EH (cell line): ENCODE measurements around the gene SLC24A3.
A peak's percentile ranks its signal among the peaks of the same experiment; 100 is the strongest.

Source experiments
- DNase-seq: peaks from one replicate; pipeline ENCODE4 v3.0.0-alpha.2; 2015; ENCODE audit warnings: low read depth

Gene SLC24A3

GRCh38 chr20:19457611-19458010 is 245.2 kb downstream of the SLC24A3 start:
- DNase-seq: peak; percentile 55

DNA sequence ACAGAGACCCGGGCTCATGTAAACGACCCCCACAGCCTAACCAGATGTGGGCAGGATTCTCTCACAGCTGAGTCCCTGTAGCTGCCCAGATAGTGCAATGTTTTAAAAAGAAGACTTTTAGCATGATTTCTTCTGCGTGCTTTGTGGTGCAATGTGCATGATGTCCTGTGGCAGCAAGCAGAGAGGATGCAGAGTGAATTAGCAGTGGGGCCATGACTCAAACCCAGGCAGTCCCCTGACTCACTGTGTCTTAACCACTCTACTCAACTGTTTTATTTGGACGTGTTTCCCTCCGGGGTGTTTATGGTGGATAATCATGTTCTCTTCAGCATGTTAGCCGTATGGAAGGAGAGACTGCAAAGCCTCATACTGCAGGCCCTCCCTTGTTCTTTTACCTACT is 247.9 kb downstream of the SLC24A3 start:
- DNase-seq: peak; percentile 87

- no peak for DNase-seq
Observed at GRCh38 chr20:19462491-19462890, 250.0 kb downstream of the SLC24A3 start.

DNA sequence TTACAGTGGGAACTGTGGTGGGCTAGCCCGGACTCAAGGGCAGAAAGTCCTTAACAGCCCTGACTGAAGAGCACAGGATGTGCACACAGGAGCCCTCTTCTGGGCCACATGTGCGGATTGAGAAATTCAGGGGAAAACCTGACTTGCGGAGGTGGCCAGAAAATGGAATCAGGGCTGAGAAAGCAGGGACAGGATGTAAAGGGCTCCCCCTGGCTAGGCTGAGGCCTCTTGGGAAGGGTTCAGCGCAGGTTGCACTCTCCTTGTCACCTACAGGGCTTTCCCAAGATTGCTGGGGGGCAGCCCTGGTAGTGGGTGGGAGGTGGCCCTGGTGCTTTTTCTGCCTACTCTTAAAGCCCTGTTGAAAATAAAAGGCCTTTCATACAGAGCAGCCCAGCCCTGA is 251.2 kb downstream of the SLC24A3 start:
- no peak for DNase-seq

DNA sequence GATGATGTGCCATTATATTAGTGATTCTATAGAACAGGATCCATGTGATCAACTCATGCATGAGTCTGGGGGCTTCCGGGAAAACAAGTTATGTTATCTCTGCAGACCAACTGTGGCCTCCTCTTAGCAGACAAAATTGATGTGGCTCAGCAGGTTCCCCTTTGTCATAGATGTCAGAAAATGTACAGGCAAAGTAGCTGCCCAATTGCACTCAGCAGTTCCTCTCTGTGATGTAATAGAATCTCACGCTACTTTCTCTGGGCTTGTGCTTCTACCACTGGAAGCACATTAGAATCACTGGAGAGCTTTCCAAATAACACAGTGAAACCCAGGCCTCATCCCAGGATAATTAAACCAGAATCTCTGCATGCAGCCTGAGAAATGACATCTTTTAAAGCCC is 253.1 kb downstream of the SLC24A3 start:
- DNase-seq: no peak

DNA sequence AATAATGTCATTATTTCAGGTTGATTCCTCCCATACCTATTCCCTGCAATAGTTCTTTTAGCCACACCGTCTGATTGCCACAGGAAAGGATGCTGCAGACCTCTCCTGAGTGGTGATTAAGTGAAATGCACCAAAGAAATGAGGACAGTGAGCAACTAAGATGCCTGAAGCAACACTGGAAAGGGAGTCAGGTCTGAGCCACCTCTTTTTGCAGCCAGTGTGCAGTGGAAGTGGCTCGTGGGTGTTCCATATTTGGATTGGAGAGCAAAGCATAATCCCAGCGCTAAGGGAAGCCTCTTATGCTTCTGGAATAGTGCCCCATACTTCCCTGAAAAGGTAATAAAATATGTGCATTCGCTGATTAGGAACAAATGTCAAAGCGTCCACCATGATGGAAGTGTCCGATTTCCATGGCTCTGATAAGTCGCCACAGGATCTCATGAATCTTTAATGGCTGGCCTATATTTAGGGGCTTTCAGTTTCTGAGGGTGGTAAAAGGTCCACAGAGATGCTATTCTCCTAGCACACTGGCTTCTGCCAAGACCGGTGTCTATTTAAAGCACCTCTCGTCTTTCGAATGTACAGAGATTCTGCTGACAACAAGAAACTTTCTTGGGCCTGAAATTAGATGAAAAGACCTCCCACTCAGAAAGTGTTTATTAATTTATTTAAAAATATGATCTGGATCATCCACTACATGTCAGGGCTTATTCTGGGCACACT is 253.9 kb downstream of the SLC24A3 start:
- no peak for DNase-seq

- no peak for DNase-seq
Observed at GRCh38 chr20:19473216-19473921, 260.9 kb downstream of the SLC24A3 start.

DNA sequence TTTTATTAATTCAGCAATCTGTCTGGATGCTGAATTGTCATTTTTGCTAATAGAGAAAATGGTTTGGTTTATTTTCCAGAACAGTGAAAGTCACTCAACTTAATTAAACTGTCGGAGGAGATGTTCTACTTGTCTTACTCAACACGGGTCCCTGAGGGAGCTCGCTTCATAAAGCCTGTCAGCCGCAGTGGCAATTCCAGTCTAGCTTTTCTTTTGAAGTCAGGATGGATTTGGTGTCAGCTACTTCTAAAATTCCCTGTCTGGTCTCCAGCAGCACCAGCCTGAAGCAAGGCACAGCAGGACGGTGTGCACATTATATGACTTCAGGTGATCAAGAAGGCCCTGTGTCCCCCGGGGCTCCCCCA is 261.5 kb downstream of the SLC24A3 start:
- no peak for DNase-seq

- DNase-seq: no peak
Observed at GRCh38 chr20:19478320-19478895, 266.0 kb downstream of the SLC24A3 start.

GRCh38 chr20:19482726-19483125 is 270.3 kb downstream of the SLC24A3 start:
- no peak for DNase-seq

GRCh38 chr20:19483309-19483708 is 270.9 kb downstream of the SLC24A3 start:
- no peak for DNase-seq

DNA sequence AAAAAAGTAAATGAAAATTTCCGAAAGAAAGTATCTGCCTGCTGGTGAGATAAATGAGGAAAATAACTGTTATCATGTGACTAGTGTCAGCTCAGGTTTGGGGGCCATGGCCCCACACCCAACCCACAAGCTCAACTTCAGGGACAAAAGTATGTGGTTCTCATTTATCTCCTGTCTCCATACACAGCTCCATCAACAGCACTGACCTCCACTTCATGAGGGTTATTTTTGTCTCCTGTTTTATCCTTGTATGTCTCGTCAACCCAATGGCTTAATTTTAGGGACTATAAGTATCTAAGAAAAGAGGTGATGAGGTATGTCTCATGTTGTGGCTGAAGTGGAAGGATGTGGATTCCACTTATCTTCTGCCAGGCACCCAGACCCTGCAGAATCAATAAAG is 274.0 kb downstream of the SLC24A3 start:
- DNase-seq: no peak

DNA sequence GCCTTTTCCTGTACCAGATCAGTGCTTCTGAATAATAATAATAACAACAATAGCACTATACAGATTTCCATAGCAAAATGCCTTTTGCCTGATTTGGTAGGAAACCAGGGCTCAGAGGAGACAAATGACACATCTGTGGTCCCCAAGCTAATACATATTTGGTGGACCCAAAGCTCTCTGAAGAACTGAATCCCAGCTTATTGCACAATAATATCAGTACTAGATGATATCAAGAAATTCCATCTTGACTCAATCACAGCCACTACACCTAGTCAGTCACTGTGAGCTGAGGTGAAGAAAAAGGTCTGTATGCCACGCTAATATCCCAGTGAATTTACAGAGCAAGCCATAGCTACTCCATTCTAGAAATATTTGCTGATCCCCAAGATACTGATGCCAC is 275.0 kb downstream of the SLC24A3 start:
- no peak for DNase-seq

GRCh38 chr20:19491241-19491640 is 278.8 kb downstream of the SLC24A3 start:
- DNase-seq: no peak

GRCh38 chr20:19492116-19492515 is 279.7 kb downstream of the SLC24A3 start:
- peak; percentile 50 for DNase-seq

- DNase-seq: no peak
Observed at GRCh38 chr20:19492687-19493336, 280.4 kb downstream of the SLC24A3 start.

DNA sequence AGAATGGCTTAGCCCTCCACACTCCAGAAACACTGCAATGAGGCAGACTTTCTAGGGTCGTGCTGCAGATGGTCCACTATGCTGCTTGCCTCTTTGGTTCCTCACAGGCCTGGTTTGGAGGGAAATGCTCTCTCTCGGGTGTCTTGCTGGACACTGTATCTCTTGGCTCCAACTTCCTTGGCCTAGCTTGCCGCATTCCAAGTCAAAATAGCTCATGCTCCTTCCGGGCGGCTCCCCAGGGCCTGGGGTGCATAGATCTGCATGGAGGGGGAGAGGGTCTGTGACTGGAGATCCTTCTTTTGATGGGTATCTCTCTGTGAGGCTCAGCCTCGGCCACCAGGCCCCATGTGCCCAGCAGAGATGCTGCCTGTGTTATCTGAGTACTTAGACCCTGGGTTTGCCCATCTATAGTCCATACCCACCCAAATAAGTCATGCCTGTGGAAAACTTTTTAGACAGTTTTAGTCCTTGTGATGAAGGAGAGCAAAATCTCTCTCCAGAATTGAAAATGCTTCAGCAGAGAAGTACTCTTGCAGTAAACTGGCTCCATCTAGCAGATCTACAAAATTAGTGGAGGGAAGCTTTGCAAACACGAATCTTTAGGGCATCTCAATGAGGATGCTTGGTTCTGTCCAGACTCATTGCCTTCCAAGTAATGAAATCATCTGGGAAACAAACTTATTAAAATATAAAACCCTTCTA is 281.5 kb downstream of the SLC24A3 start:
- DNase-seq: no peak

DNA sequence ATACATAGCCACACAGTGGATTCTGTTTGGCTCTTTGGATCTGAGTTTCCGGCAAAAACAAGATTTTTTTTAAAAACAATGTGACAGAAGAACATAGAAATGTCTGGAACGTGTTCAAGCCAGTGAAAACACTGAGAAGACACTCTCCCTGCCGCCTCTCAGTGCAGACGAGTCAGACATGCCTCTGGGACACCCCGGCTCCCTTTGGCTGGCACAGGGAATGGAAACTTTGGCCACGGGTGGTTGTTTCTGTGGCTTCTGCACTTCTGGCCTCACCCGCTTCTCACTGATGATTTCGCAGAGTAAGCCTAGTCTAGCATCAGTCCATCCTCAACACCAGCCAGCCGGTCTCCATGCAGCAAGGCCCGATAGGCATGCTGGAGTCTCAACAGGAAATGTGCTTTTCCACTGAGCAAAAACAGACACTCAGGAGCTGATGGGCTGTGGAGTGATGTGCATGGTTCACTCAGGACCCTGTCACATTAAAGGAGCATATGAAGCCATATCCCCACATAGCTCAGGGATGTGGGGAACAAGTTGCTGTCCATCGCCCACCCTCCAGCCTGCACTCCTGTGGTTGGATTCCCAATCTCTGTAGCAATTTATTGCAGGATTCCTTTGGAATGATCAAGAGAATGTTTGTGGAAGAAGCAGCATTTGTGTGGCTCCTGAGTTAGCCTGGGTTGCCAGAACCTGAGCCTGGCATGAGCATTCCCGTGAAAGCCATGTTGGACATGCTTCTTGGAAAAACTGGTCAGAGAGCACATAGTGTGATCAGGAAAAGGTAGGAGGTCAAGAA is 283.7 kb downstream of the SLC24A3 start:
- DNase-seq: peak; percentile 90

DNA sequence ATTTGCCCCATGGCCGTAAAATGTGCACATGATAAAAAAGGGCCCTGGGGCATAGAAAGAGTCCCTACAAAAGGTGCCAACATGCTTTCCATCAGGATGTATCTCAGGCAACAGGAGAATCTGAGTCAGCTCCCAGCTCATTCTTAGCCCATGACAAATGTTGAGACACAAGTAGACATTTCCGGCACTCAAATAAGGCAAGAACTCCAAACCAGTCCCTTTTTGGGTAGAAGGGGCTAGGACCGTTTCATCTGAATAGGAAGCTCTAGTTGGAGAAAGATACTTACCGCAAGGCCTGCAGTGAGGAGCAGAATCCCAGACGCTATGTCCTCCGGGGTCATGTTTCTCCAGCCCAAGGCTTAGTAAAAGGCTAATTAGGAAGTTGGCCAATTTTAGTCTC is 284.6 kb downstream of the SLC24A3 start:
- DNase-seq: peak; percentile 95

DNA sequence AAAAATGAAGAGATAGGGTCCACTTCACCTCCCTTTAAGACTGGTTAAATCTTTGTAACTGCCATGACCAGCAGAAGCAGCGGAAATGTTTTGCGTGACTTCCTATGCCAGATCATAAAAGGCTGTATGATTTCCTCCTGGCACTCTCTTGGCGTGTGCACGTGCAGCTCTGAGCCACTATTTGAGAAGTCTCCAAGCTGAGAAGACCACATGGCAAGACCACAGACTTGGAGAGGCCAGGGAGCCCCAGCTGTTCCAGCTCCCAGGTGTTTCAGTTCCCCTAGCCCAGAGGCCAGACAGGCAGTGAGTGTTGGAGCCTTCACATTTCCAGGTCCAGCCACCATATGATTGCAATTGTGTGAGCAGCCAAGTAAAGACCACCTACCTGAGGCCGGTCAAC is 286.3 kb downstream of the SLC24A3 start:
- no peak for DNase-seq

DNA sequence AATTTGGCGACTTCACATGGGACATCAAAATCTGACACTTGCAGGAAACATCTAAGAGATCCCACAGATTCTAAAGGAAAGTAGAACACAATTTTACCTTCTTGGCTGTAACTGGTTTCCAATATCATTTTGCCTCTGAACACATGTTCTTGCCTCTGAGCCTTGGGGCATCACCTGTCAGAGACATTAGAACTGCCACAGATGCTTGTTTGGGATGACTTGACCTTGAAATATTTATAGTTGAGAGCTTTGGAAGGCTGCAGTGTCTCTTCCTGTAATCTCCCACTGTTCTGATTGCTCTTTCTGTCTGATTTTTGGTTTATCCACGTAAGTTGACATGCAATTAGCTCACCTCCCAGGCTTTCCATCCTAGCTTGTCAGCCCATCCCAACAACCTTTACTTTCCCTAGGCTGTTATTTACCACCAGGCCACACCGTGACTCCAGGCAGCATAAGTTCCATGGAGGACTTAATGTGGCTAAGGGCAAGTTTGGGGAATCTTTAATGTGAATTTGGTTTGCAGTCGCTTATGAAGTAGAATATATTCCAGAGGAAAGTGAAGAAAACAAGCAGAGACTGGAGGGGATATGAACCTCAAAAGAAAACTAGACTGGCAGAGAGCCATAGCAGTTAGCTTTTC is 289.2 kb downstream of the SLC24A3 start:
- DNase-seq: peak; percentile 15
